Uterus (tissue), 2 donors: Measurements from ENCODE around the gene CACNA1B.

Source experiments
- POLR2A ChIP-seq, 2 donors: fragments of 450-650 bp; IDR thresholded peaks; one replicate each; pipeline ENCODE4 v1.6.1; 2016; ENCODE audit warnings: antibody characterized with exemption in 2 of 2, mild to moderate bottlenecking in 1 of 2, moderate library complexity in 1 of 2
- TF ChIP-seq, protein P1 (sequence below), 4 experiments: fragments of 200-600 bp in 2 of 4; fragments of 450-650 bp in 2 of 4; sonication (generic) in 2 of 4; IDR thresholded peaks; one replicate each; pipeline ENCODE4 v1.5.1; 2016 to 2019; ENCODE audit warnings: antibody characterized with exemption in 4 of 4, mild to moderate bottlenecking in 2 of 4, moderate library complexity in 1 of 4

GRCh38 chr9:137879566-137880150, 2.1 kb downstream of the CACNA1B start:
- no peak for TF ChIP-seq POLR2A (IDR thresholded peaks at IDR 0.05)
- TF ChIP-seq, protein P1, sequence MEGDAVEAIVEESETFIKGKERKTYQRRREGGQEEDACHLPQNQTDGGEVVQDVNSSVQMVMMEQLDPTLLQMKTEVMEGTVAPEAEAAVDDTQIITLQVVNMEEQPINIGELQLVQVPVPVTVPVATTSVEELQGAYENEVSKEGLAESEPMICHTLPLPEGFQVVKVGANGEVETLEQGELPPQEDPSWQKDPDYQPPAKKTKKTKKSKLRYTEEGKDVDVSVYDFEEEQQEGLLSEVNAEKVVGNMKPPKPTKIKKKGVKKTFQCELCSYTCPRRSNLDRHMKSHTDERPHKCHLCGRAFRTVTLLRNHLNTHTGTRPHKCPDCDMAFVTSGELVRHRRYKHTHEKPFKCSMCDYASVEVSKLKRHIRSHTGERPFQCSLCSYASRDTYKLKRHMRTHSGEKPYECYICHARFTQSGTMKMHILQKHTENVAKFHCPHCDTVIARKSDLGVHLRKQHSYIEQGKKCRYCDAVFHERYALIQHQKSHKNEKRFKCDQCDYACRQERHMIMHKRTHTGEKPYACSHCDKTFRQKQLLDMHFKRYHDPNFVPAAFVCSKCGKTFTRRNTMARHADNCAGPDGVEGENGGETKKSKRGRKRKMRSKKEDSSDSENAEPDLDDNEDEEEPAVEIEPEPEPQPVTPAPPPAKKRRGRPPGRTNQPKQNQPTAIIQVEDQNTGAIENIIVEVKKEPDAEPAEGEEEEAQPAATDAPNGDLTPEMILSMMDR (IDR thresholded peaks at IDR 0.05) = no peak
